Stimulated activated naive CD4-positive, alpha-beta T cell treated with Interleukin-2 at 50 U/mL for 16 hours (primary cell): ENCODE measurements around the gene LAPTM4A.
A peak's percentile ranks its signal among the peaks of the same experiment; 100 is the strongest.
"Not testable (repeated sequence)": the region's sequence is repeated elsewhere in the genome, so short reads cannot be mapped to it uniquely, and the experiment has no call there.

Source experiments
- DNase-seq: peaks from one replicate; lab custom pipeline; 2025; lab: John Stamatoyannopoulos, UW

The LAPTM4A gene

GRCh38 chr2:20051532-20052228, at the start of gene LAPTM4A:
Gene LAPTM4A (minus strand): TSS chr2:20051628. CDS start chr2:20051520, 108 bp downstream.
- peak; percentile 98 for DNase-seq

GRCh38 chr2:20100711-20101110, 49.3 kb upstream of the LAPTM4A start:
- no peak for DNase-seq

- no peak for DNase-seq
These were observed 48.4 kb upstream of the LAPTM4A start for GRCh38 chr2:20099780-20100179.

GRCh38 chr2:20097889-20098714, 46.7 kb upstream of the LAPTM4A start:
- DNase-seq: peak; percentile 65

GRCh38 chr2:20095469-20095868, 44.0 kb upstream of the LAPTM4A start:
- DNase-seq: no peak

- DNase-seq: no peak
These were observed 43.5 kb upstream of the LAPTM4A start for GRCh38 chr2:20094955-20095354.

GRCh38 chr2:20094142-20094755, 42.8 kb upstream of the LAPTM4A start:
- DNase-seq: no peak

- DNase-seq: no peak
These were observed 42.1 kb upstream of the LAPTM4A start for GRCh38 chr2:20093263-20094141.

GRCh38 chr2:20092901-20093235, 41.4 kb upstream of the LAPTM4A start:
- DNase-seq: no peak

GRCh38 chr2:20092226-20092900, 40.9 kb upstream of the LAPTM4A start:
- DNase-seq: no peak

GRCh38 chr2:20091305-20091991, 40.0 kb upstream of the LAPTM4A start:
- no peak for DNase-seq

GRCh38 chr2:20089715-20090464, 38.5 kb upstream of the LAPTM4A start:
- no peak for DNase-seq

- not testable (repeated sequence) for DNase-seq
These were observed 34.5 kb upstream of the LAPTM4A start for GRCh38 chr2:20085909-20086308.

GRCh38 chr2:20082812-20083211, 31.4 kb upstream of the LAPTM4A start:
- DNase-seq: not testable (repeated sequence)

- no peak for DNase-seq
These were observed 30.4 kb upstream of the LAPTM4A start for GRCh38 chr2:20081841-20082240.

- no peak for DNase-seq
These were observed 29.5 kb upstream of the LAPTM4A start for GRCh38 chr2:20080839-20081415.

GRCh38 chr2:20080428-20080827, 29.0 kb upstream of the LAPTM4A start:
- no peak for DNase-seq

GRCh38 chr2:20079546-20080115, 28.2 kb upstream of the LAPTM4A start:
- no peak for DNase-seq

- DNase-seq: no peak
These were observed 26.0 kb upstream of the LAPTM4A start for GRCh38 chr2:20077411-20077940.
